Bronchial epithelial cell (primary cell): Measurements from ENCODE around the gene COPS8. TPM values are rescaled to one million over a fixed set of nuclear protein-coding genes. Genes with fewer than 3 reads are reported as not detected.

Experiments
- DNase-seq: peaks from one replicate; pipeline ENCODE4 v3.0.0-alpha.2; 2010; ENCODE audit warnings: low read depth
- FAIRE-seq: peaks from 2 replicates; lab custom pipeline; 2011; peaks lifted over from hg19 to GRCh38; lab: Jason Lieb, UNC
- H3K27me3 ChIP-seq: 2 replicates; pipeline ENCODE4 v1.5.1; 2011; ENCODE audit warnings: low read length; ENCODE audit not compliant: control insufficient read depth, insufficient read depth
- H3K36me3 ChIP-seq: 2 replicates; pipeline ENCODE4 v1.5.1; 2011; ENCODE audit warnings: low read length; ENCODE audit not compliant: control insufficient read depth, insufficient read depth
- H3K4me3 ChIP-seq: 2 replicates; pipeline ENCODE4 v1.5.1; 2011; ENCODE audit warnings: mild to moderate bottlenecking, low read depth, low read length, control low read depth
- CTCF ChIP-seq: IDR thresholded peaks from 2 replicates; pipeline ENCODE4 v1.5.1; 2011; ENCODE audit warnings: mild to moderate bottlenecking, moderate library complexity, low read length, control low read depth, inconsistent platforms; ENCODE audit not compliant: insufficient read depth, severe bottlenecking
- total RNA-seq: library from RNA; depleted of rRNA; stranded (reverse); fragments of >200 nt; gene quantifications from 2 replicates; pipeline ENCODE4 v1.2.1, GENCODE V29; 2014

The COPS8 gene
- total RNA-seq, 1 donor from 2014 or later: 58.2 TPM

GRCh38 chr2:237139123-237139675 is 53.5 kb downstream of the COPS8 start:
- no peak for TF ChIP-seq CTCF
- H3K4me3 ChIP-seq: no peak overlapping the region
- H3K27me3 ChIP-seq: no peaks in the 10 kb centered on the region
- DNase-seq (no peak), FAIRE-seq (peak; percentile 40)
- H3K36me3 ChIP-seq: no peaks in the 10 kb centered on the region

GRCh38 chr2:237140689-237141285 is 55.1 kb downstream of the COPS8 start:
- Histone ChIP-seq H3K4me3 (no peak overlapping the region), H3K36me3 (no peaks in the 10 kb centered on the region), H3K27me3 (no peaks in the 10 kb centered on the region)
- DNase-seq: no peak
- TF ChIP-seq CTCF: no peak
- FAIRE-seq: no peak

GRCh38 chr2:237141571-237142051 is 55.9 kb downstream of the COPS8 start:
- no peak for TF ChIP-seq CTCF
- FAIRE-seq (no peak), DNase-seq (peak; percentile 62)
- H3K27me3 ChIP-seq: no peaks in the 10 kb centered on the region
- H3K36me3 ChIP-seq: no peaks in the 10 kb centered on the region
- no peak overlapping the region for H3K4me3 ChIP-seq

GRCh38 chr2:237143118-237143517 is 57.4 kb downstream of the COPS8 start:
- Histone ChIP-seq H3K36me3 (no peaks in the 10 kb centered on the region), H3K27me3 (no peaks in the 10 kb centered on the region), H3K4me3 (no peak overlapping the region)
- FAIRE-seq (no peak), DNase-seq (no peak)
- no peak for TF ChIP-seq CTCF

- no peaks in the 10 kb centered on the region for H3K36me3 ChIP-seq
- no peaks in the 10 kb centered on the region for H3K27me3 ChIP-seq
Measured at GRCh38 chr2:237143676-237144440, 58.2 kb downstream of the COPS8 start.

More at GRCh38 chr2:237143676-237144440, 58.2 kb downstream of the COPS8 start:
- DNase-seq (peak; percentile 30), FAIRE-seq (no peak)
- no peak overlapping the region for H3K4me3 ChIP-seq
- no peak for TF ChIP-seq CTCF
